IPS-18a (cell line): Measurements from ENCODE around the gene KCNK17.

ENCODE experiments used
- H3K27ac ChIP-seq: one replicate; pipeline ENCODE4 v1.5.1; 2013; ENCODE audit warnings: low read length
- H3K27me3 ChIP-seq: one replicate; pipeline ENCODE4 v1.6.1; 2013; ENCODE audit warnings: mild to moderate bottlenecking, low read length; ENCODE audit not compliant: control insufficient read depth, insufficient read depth
- H3K36me3 ChIP-seq: one replicate; pipeline ENCODE4 v1.6.1; 2013; ENCODE audit warnings: low read depth, low read length; ENCODE audit not compliant: control insufficient read depth
- H3K4me1 ChIP-seq: one replicate; pipeline ENCODE4 v1.6.1; 2013; ENCODE audit warnings: low read depth, low read length; ENCODE audit not compliant: control insufficient read depth
- H3K4me3 ChIP-seq: one replicate; pipeline ENCODE4 v1.5.1; 2013; ENCODE audit warnings: low read length
- H3K9ac ChIP-seq: one replicate; pipeline ENCODE4 v1.6.1; 2013; ENCODE audit warnings: mild to moderate bottlenecking, low read length, moderate library complexity
- H3K9me3 ChIP-seq: one replicate; pipeline ENCODE4 v1.6.1; 2013; ENCODE audit warnings: low read depth, low read length; ENCODE audit not compliant: control insufficient read depth

KCNK17 gene

GRCh38 chr6:39333644-39334438 is 19.6 kb upstream of the KCNK17 start:
- Histone ChIP-seq H3K9ac (no peak overlapping the region), H3K27me3 (no peaks in the 10 kb centered on the region), H3K36me3 (no peaks in the 10 kb centered on the region), H3K27ac (no peak overlapping the region), H3K4me3 (no peak overlapping the region), H3K9me3 (no peaks in the 10 kb centered on the region), H3K4me1 (no peaks in the 10 kb centered on the region)

- Histone ChIP-seq H3K9ac (no peak overlapping the region), H3K27ac (no peak overlapping the region), H3K4me1 (no peaks in the 10 kb centered on the region)
These were observed 16.3 kb upstream of the KCNK17 start for GRCh38 chr6:39330476-39330875.

GRCh38 chr6:39330057-39330456 is 15.8 kb upstream of the KCNK17 start:
- no peaks in the 10 kb centered on the region for H3K36me3 ChIP-seq
- H3K4me3 ChIP-seq, result no peak overlapping the region
- H3K27me3 ChIP-seq, result no peaks in the 10 kb centered on the region

More at GRCh38 chr6:39330476-39330875, 16.3 kb upstream of the KCNK17 start:
- H3K9me3 ChIP-seq, result no peaks in the 10 kb centered on the region
- no peaks in the 10 kb centered on the region for H3K36me3 ChIP-seq
- no peaks in the 10 kb centered on the region for H3K27me3 ChIP-seq
- no peak overlapping the region for H3K4me3 ChIP-seq

GRCh38 chr6:39328066-39328465 is 13.8 kb upstream of the KCNK17 start:
- H3K4me3 ChIP-seq, result no peak overlapping the region
- H3K27ac ChIP-seq, result no peak overlapping the region
- H3K9me3 ChIP-seq, result no peaks in the 10 kb centered on the region
- no peaks in the 10 kb centered on the region for H3K36me3 ChIP-seq
- H3K9ac ChIP-seq, result no peak overlapping the region
- H3K27me3 ChIP-seq, result no peaks in the 10 kb centered on the region
- no peaks in the 10 kb centered on the region for H3K4me1 ChIP-seq

More at GRCh38 chr6:39330057-39330456, 15.8 kb upstream of the KCNK17 start:
- no peaks in the 10 kb centered on the region for H3K4me1 ChIP-seq
- no peak overlapping the region for H3K27ac ChIP-seq
- H3K9me3 ChIP-seq, result no peaks in the 10 kb centered on the region
- no peak overlapping the region for H3K9ac ChIP-seq

GRCh38 chr6:39327507-39327906 is 13.3 kb upstream of the KCNK17 start:
- H3K27me3 ChIP-seq, result no peaks in the 10 kb centered on the region
- no peak overlapping the region for H3K9ac ChIP-seq
- H3K4me3 ChIP-seq, result no peak overlapping the region
- no peak overlapping the region for H3K27ac ChIP-seq
- H3K9me3 ChIP-seq, result no peaks in the 10 kb centered on the region
- H3K4me1 ChIP-seq, result no peaks in the 10 kb centered on the region
- no peaks in the 10 kb centered on the region for H3K36me3 ChIP-seq

- Histone ChIP-seq H3K27me3 (no peaks in the 10 kb centered on the region), H3K27ac (no peak within 1 kb of the TSS), H3K36me3 (no peaks in the 10 kb centered on the region), H3K9me3 (no peaks in the 10 kb centered on the region), H3K4me3 (no peak within 1 kb of the TSS), H3K9ac (no peak within 1 kb of the TSS), H3K4me1 (no peaks in the 10 kb centered on the region)
These were observed 8.2 kb upstream of the KCNK17 start, which contains the start of gene KCNK16 for GRCh38 chr6:39322306-39322850. TSS of gene KCNK16 (minus strand) at chr6:39322702. CDS start at chr6:39322540, 162 bp downstream.

- Histone ChIP-seq H3K36me3 (no peaks in the 10 kb centered on the region), H3K9me3 (no peaks in the 10 kb centered on the region), H3K9ac (no peak overlapping the region), H3K4me1 (no peaks in the 10 kb centered on the region), H3K27ac (no peak overlapping the region), H3K27me3 (no peaks in the 10 kb centered on the region), H3K4me3 (no peak overlapping the region)
These were observed 7.5 kb upstream of the KCNK17 start for GRCh38 chr6:39321761-39322160.

GRCh38 chr6:39320363-39320984 is 6.3 kb upstream of the KCNK17 start:
- H3K4me3 ChIP-seq, result no peak overlapping the region
- H3K27me3 ChIP-seq, result peaks cover 10% of the 10 kb centered on the region
- H3K36me3 ChIP-seq, result no peaks in the 10 kb centered on the region
- H3K9me3 ChIP-seq, result no peaks in the 10 kb centered on the region
- no peaks in the 10 kb centered on the region for H3K4me1 ChIP-seq
- no peak overlapping the region for H3K27ac ChIP-seq
- H3K9ac ChIP-seq, result no peak overlapping the region

GRCh38 chr6:39319621-39320362 is 5.6 kb upstream of the KCNK17 start:
- H3K4me3 ChIP-seq, result no peak overlapping the region
- no peak overlapping the region for H3K9ac ChIP-seq
- H3K27ac ChIP-seq, result no peak overlapping the region
- no peaks in the 10 kb centered on the region for H3K4me1 ChIP-seq
- H3K9me3 ChIP-seq, result no peaks in the 10 kb centered on the region
- H3K27me3 ChIP-seq, result peaks cover 17% of the 10 kb centered on the region
- no peaks in the 10 kb centered on the region for H3K36me3 ChIP-seq

- no peaks in the 10 kb centered on the region for H3K4me1 ChIP-seq
- no peaks in the 10 kb centered on the region for H3K36me3 ChIP-seq
- no peak overlapping the region for H3K4me3 ChIP-seq
- no peak overlapping the region for H3K27ac ChIP-seq
- H3K27me3 ChIP-seq, result peaks cover 42% of the 10 kb centered on the region
- H3K9me3 ChIP-seq, result no peaks in the 10 kb centered on the region
- no peak overlapping the region for H3K9ac ChIP-seq
These were observed 3.0 kb upstream of the KCNK17 start for GRCh38 chr6:39317256-39317655.

- Histone ChIP-seq H3K4me3 (peak overlapping the region; percentile 60), H3K36me3 (no peaks in the 10 kb centered on the region), H3K27ac (no peak overlapping the region), H3K9me3 (no peaks in the 10 kb centered on the region), H3K9ac (peak overlapping the region; percentile 5), H3K4me1 (no peaks in the 10 kb centered on the region), H3K27me3 (peaks cover 60% of the 10 kb centered on the region)
These were observed 520 bp downstream of the KCNK17 start for GRCh38 chr6:39313526-39314272.
